ENCODE results near the gene RASSF6. TPM values are rescaled to one million over a fixed set of nuclear protein-coding genes. Genes with fewer than 3 reads are reported as not detected.
"Not testable (repeated sequence)": the region's sequence is repeated elsewhere in the genome, so short reads cannot be mapped to it uniquely, and the experiment has no call there.

Gene RASSF6
- total RNA-seq, 2 experiments from 2014 or later, result not detected

DNA sequence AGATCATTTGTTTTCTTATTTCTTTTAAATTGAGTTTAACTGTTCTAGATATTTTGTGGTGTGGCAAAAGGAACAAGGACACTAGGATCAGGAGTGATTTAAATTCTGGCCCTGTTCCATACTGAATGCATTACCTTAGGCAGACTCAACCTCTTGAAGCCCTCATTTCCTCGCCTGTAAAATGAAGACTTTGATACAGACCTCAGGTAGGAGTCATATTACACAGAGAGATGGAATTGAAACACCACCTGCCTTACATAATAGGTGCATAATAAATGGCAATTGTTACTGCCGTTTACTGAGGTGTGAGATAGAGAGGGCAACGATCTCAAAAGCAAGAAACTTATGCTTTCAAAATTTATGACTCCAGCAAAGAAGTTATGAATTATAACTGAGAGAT is 28.2 kb upstream of the RASSF6 start:
- Mint-ChIP-seq H3K4me3 (no peak overlapping the region), H3K27ac (no peak overlapping the region), H3K4me1 (ENCODE audit: low read depth) (no peaks in the 10 kb centered on the region), H3K27me3 (peaks cover 5% of the 10 kb centered on the region), H3K9me3 (no peaks in the 10 kb centered on the region), H3K36me3 (no peaks in the 10 kb centered on the region)
- ChIA-PET POLR2A (no interaction called here), CTCF (no interaction called here)
- no peak for DNase-seq
- intact Hi-C loops (cut with micrococcal nuclease), result no loop called here

DNA sequence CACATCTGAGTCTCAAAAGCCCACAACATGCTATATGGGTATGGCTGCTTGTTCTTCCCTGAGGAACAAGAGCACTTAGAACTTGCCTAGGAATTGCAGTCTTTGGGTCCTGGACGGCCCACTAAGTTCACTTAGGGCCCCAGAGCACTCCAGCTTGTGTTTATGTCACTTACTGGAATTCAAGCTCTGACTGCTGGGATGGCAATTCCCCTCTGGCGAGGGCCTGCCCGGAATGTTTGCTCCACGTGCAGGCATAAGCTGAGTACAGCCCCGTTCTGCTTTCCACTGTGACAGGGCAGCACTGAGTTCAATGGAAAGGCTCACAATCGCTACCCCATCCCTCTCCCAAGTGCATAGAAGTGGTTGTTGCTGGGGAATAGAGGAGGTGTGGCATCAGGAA is 25.9 kb upstream of the RASSF6 start:
- peaks cover 5% of the 10 kb centered on the region for H3K27me3 Mint-ChIP-seq
- no peak overlapping the region for H3K27ac Mint-ChIP-seq
- intact Hi-C loops (cut with micrococcal nuclease), result no loop called here
- CTCF ChIA-PET, result no interaction called here
- no peak overlapping the region for H3K4me3 Mint-ChIP-seq
- no peaks in the 10 kb centered on the region for H3K9me3 Mint-ChIP-seq
- DNase-seq, result no peak
- no peaks in the 10 kb centered on the region for H3K36me3 Mint-ChIP-seq
- H3K4me1 Mint-ChIP-seq (ENCODE audit: low read depth), result no peaks in the 10 kb centered on the region
- POLR2A ChIA-PET, result no interaction called here

DNA sequence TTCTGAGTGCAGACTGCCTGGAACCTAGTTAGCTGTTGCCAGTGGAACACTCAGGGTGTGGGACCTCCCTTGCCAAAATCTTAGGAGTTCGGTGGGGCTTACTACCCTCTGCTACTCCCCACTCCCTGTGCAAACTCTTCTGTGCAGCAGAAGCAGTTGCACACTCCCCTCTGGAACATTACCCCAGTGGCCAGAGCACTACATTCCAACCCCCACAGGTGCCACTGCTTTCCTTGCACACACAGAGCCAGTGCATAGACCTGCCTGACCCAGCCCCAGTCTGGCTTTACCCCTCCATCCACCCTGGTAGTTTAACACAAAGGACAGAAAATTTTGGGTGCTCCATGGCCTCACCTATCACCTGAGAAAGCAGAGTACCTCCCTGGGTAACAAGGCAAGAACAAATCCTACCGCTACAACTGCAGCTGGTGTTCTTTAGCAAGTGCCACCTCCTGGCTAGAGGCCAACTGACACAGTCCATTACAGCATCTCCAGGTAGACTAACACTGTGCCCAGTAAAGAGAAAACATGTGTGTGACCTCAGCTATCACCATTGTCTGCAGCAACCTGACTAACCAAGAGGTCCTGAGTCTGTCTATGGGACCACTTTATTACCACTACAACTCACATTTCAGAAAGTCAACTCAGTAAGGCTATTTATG is 11.5 kb upstream of the RASSF6 start:
- H3K9me3 Mint-ChIP-seq, result peaks cover 5% of the 10 kb centered on the region
- H3K27ac Mint-ChIP-seq, result no peak overlapping the region
- no peak overlapping the region for H3K4me3 Mint-ChIP-seq
- no peaks in the 10 kb centered on the region for H3K36me3 Mint-ChIP-seq
- intact Hi-C loops (cut with micrococcal nuclease), result no loop called here
- POLR2A ChIA-PET, result no interaction called here
- CTCF ChIA-PET, result no interaction called here
- peaks cover 15% of the 10 kb centered on the region for H3K27me3 Mint-ChIP-seq
- no peaks in the 10 kb centered on the region for H3K4me1 Mint-ChIP-seq (ENCODE audit: low read depth)
- DNase-seq, result no peak

DNA sequence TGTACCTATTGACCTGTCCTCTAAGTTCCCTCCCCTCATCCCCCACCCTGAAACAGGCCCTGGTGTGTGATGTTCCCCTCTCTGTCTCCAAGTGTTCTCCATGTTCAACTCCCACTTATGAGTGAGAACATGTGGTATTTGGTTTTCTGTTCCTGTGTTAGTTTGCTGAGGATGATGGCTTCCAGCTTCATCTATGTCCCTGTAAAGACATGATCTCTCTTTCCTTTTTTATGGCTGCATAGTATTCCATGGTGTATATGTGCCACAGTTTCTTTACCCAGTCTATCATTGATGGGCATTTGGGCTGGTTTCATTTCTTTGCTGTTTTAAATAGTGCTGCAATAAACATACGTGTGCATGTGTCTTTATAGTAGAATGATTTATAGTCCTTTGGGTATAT is 8.6 kb upstream of the RASSF6 start:
- POLR2A ChIA-PET; H3K36me3 Mint-ChIP-seq; CTCF ChIA-PET; DNase-seq; intact Hi-C loops (cut with micrococcal nuclease); H3K9me3 Mint-ChIP-seq; H3K4me3 Mint-ChIP-seq; H3K27ac Mint-ChIP-seq; H3K4me1 Mint-ChIP-seq (ENCODE audit: low read depth): not testable (repeated sequence)
- peaks cover 15% of the 10 kb centered on the region for H3K27me3 Mint-ChIP-seq

DNA sequence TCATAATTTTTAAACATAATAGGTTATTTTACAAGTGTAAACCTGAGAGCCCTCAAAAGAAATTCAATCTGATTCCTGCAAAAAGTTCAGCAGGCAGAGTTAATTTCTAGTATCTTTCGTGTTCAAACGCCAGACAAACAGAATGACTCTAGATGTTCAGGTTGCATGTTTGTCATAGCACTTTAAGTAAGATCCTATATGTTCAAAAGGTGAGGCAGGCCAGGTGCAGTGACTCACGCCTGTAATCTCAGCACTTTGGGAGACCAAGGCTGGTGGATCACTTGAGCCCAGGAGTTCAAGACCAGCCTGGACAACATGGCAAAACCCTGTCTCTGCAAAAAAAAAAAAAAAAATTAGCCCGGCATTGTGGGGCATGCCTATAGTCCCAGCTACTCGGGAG is 1.1 kb upstream of the RASSF6 start:
- Mint-ChIP-seq H3K4me1 (ENCODE audit: low read depth) (peaks cover 4% of the 10 kb centered on the region), H3K4me3 (no peak overlapping the region), H3K27ac (no peak overlapping the region), H3K27me3 (peaks cover 6% of the 10 kb centered on the region), H3K9me3 (no peaks in the 10 kb centered on the region), H3K36me3 (no peaks in the 10 kb centered on the region)
- CTCF ChIA-PET, result no interaction called here
- intact Hi-C loops (cut with micrococcal nuclease), result no loop called here
- DNase-seq, result no peak
- POLR2A ChIA-PET, result no interaction called here

DNA sequence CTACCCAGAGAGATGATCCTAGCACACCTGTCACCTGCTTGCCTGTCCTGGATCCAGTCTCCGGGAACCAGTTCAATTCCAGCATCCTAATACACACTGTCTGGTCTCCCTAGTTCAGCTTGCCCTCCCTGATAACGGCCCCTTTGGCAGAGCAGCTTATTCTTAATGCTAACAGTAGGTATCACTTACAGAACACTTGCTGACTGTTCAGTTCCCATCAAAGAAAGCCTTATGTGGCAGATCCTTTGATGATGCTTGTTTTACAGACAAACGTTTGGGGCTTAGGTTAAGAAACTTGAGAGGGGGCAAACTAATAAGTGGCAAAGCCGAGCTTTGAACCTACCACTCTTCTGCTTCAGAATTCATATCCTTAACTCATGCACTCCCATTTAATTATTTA is 890 bp downstream of the RASSF6 start:
- ChIA-PET CTCF (no interaction called here), POLR2A (no interaction called here)
- peaks cover 4% of the 10 kb centered on the region for H3K4me1 Mint-ChIP-seq (ENCODE audit: low read depth)
- peaks cover 6% of the 10 kb centered on the region for H3K27me3 Mint-ChIP-seq
- H3K9me3 Mint-ChIP-seq, result no peaks in the 10 kb centered on the region
- no peak for DNase-seq
- intact Hi-C loops (cut with micrococcal nuclease), result no loop called here
- H3K4me3 Mint-ChIP-seq, result no peak overlapping the region
- H3K27ac Mint-ChIP-seq, result no peak overlapping the region
- H3K36me3 Mint-ChIP-seq, result no peaks in the 10 kb centered on the region

DNA sequence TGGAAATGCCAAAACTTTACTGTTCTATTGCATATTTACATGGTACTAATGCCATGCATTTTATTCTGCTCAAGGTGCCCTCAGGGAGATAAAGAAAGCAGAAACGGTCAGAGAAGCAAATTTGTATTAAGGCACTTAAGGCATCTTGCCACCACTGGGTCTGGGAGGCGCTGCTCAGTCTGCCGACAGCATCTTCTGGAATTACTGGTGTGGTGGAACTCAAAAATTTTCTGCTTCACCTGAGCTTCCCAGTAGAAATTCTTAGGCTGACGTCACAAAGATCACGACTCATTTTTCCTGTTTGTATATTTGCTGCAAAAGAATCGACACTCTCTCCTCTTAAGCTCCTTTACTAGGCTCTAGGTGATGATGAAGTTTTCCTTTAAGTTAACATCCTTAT is 3.0 kb downstream of the RASSF6 start:
- Mint-ChIP-seq H3K4me1 (ENCODE audit: low read depth) (peaks cover 4% of the 10 kb centered on the region), H3K36me3 (no peaks in the 10 kb centered on the region), H3K27me3 (peaks cover 6% of the 10 kb centered on the region), H3K27ac (no peak overlapping the region), H3K4me3 (no peak overlapping the region), H3K9me3 (no peaks in the 10 kb centered on the region)
- intact Hi-C loops (cut with micrococcal nuclease), result no loop called here
- no peak for DNase-seq
- ChIA-PET CTCF (no interaction called here), POLR2A (no interaction called here)

DNA sequence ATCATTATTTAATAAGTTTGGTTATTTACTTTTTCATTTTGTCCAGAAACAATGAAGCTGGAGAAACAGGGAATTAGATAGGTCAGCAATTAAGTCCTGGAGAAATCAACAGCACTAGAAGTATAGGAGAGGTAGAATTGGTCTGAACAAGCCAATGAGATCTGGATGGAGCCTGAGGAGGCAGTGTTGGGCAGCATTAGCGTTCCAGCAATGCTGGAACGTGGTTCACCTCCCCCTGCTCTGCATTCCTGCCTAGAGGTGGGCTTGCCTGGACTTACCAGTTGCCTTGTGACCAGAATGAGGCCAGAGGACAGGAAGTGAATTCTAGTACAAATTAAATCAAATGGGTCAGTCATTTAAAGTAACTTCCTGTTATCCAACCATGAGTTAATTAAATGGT is 4.6 kb downstream of the RASSF6 start:
- peaks cover 4% of the 10 kb centered on the region for H3K4me1 Mint-ChIP-seq (ENCODE audit: low read depth)
- no peak overlapping the region for H3K27ac Mint-ChIP-seq
- H3K27me3 Mint-ChIP-seq, result peaks cover 6% of the 10 kb centered on the region
- ChIA-PET CTCF (no interaction called here), POLR2A (no interaction called here)
- H3K9me3 Mint-ChIP-seq, result no peaks in the 10 kb centered on the region
- intact Hi-C loops (cut with micrococcal nuclease), result no loop called here
- no peak for DNase-seq
- no peak overlapping the region for H3K4me3 Mint-ChIP-seq
- H3K36me3 Mint-ChIP-seq, result no peaks in the 10 kb centered on the region

DNA sequence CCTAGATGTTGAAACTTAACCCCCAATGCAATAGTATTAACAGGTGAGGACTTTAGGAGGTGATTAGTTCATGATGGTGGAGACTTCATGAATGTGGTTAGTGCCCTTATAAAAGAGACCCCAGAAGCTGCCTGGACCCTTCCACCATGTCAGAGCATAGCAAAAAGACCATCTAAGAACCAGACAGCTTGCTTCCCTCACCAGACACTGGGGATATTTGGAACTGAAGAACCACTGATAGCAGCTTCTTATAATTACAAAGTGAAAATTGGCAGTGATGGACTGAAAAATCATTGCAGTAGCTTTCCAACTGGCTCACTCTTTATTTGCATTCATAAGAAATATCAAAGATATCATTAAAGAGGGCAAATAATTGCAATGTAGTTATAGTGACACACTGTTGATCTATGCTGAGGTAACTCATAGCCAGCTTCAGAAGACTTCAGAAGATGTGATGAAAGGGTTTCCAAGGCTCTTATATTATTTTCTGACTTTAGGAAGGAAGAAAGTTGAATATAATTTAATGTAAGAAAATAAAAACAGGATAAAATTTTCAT is 5.8 kb downstream of the RASSF6 start:
- DNase-seq, result no peak
- intact Hi-C loops (cut with micrococcal nuclease), result no loop called here
- ChIA-PET CTCF (no interaction called here), POLR2A (no interaction called here)
- H3K27ac Mint-ChIP-seq, result no peak overlapping the region
- H3K27me3 Mint-ChIP-seq, result peaks cover 3% of the 10 kb centered on the region
- H3K4me1 Mint-ChIP-seq (ENCODE audit: low read depth), result no peaks in the 10 kb centered on the region
- H3K4me3 Mint-ChIP-seq, result no peak overlapping the region
- H3K36me3 Mint-ChIP-seq, result no peaks in the 10 kb centered on the region
- no peaks in the 10 kb centered on the region for H3K9me3 Mint-ChIP-seq

DNA sequence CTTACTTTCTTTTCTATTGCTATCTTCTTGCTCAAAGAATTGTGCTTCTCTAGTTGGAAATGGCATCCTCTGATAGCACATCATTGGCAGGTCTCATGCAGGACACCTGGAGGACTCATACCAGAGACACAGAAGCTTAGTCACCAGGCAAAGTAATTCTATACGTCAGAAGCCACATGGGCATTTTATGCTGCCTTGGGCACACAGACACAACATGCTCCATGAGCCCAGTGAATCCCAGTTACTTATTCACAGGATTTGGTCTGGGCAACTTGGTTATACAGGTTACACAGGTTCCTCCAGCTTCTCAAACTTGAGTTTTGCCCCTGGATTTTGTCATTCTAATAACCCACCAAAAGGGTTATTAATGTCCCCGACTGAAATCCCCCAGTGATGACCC is 7.1 kb downstream of the RASSF6 start:
- Mint-ChIP-seq H3K9me3 (no peaks in the 10 kb centered on the region), H3K4me3 (no peak overlapping the region), H3K27ac (no peak overlapping the region), H3K4me1 (ENCODE audit: low read depth) (no peaks in the 10 kb centered on the region), H3K27me3 (no peaks in the 10 kb centered on the region), H3K36me3 (no peaks in the 10 kb centered on the region)
- POLR2A ChIA-PET, result no interaction called here
- intact Hi-C loops (cut with micrococcal nuclease), result no loop called here
- DNase-seq, result no peak
- CTCF ChIA-PET, result no interaction called here

DNA sequence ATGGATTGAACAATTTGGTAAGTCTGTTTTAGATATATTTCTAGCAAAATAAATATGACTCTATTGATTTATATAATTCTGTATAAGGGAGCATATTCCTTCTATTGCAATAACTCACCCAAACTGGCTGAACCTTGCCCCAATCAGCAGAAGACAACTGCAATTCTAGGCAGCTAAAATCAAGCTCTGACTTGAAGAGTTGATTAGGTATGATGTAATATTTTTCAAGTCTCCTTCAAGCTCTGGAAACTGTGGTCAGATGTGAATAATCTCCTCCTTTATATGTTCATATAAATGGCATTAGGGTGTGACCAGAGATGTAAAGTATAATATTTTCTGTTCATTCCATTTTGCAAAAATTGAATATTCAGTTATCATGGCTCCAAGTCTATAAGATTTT is 8.2 kb downstream of the RASSF6 start:
- no peak overlapping the region for H3K4me3 Mint-ChIP-seq
- H3K27me3 Mint-ChIP-seq, result no peaks in the 10 kb centered on the region
- no peaks in the 10 kb centered on the region for H3K36me3 Mint-ChIP-seq
- CTCF ChIA-PET, result no interaction called here
- H3K4me1 Mint-ChIP-seq (ENCODE audit: low read depth), result peaks cover 2% of the 10 kb centered on the region
- H3K9me3 Mint-ChIP-seq, result no peaks in the 10 kb centered on the region
- DNase-seq, result no peak
- POLR2A ChIA-PET, result no interaction called here
- intact Hi-C loops (cut with micrococcal nuclease), result no loop called here
- no peak overlapping the region for H3K27ac Mint-ChIP-seq

DNA sequence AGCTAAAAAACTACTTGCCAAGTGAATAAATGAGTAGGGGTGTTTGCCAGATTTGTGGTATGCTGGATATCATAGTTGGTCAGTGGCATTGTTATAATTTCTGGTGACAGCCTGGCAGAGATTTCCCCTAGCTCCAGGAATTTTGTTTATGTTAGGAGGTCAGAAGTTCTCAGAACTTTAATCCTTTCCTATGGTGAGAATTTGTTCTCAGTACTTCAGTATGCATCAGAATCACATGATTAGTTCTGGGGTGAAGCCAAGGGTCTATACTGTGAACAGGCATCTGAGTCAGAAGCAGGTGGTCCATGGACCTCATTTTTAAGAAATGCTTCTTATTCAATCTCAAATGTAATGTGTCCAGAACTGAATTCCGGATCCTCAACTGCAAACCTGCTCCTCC is 10.5 kb downstream of the RASSF6 start:
- Mint-ChIP-seq H3K36me3 (no peaks in the 10 kb centered on the region), H3K27me3 (no peaks in the 10 kb centered on the region), H3K9me3 (no peaks in the 10 kb centered on the region), H3K4me3 (no peak overlapping the region), H3K27ac (no peak overlapping the region), H3K4me1 (ENCODE audit: low read depth) (peaks cover 13% of the 10 kb centered on the region)
- POLR2A ChIA-PET, result no interaction called here
- no peak for DNase-seq
- CTCF ChIA-PET, result no interaction called here
- intact Hi-C loops (cut with micrococcal nuclease), result no loop called here

DNA sequence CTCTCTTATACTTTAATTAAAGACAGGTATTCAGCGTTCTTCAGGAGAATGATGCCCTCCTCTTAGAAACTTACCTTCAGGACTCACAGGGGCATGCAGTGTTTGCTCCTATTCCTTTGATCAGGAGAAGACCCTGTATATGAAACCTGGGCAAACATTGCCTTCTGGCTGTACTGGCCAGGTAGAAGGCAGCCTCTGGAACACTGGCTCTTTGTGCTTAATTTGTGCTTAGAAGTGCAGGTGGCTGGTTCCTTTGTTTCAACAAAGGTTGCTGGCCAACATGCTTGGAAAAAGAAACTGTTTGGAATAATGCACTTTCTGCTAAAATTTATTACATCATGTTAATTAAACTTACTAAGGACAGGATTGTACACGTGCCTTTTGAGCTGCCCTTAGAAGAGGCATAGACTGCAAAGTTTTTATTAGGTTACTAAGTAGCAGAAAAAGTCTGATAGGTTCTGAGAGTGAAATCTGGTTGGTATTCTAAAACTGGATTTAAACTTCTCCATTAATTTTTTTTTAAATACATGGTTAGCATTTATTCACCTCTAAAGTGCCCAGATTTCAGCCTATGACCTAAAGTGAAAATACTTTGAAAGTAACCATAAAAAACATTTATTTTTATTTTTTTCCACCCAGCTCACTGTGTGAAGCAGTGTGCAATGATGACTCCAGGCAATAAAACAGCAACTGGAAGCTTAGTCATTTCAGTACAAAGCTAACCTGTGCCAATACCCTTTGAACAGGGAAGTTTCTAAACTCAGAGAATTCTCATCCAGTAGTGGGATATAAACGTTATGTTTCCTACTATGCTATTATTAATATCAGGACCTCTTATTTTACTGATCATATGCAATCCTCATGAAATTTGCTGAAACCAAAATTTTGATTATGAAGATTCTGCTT is 11.3 kb downstream of the RASSF6 start:
- no peak for DNase-seq
- no peaks in the 10 kb centered on the region for H3K9me3 Mint-ChIP-seq
- H3K4me3 Mint-ChIP-seq, result no peak overlapping the region
- CTCF ChIA-PET, result no interaction called here
- H3K4me1 Mint-ChIP-seq (ENCODE audit: low read depth), result peaks cover 13% of the 10 kb centered on the region
- H3K36me3 Mint-ChIP-seq, result no peaks in the 10 kb centered on the region
- POLR2A ChIA-PET, result no interaction called here
- H3K27me3 Mint-ChIP-seq, result no peaks in the 10 kb centered on the region
- H3K27ac Mint-ChIP-seq, result no peak overlapping the region
- intact Hi-C loops (cut with micrococcal nuclease), result no loop called here
